Lower leg skin (tissue), 3 donors: Measurements from ENCODE around the gene PRELID2.

Source experiments
- POLR2A ChIP-seq, 2 donors: fragments of 450-650 bp; IDR thresholded peaks; one replicate each; pipeline ENCODE4 v1.6.1; 2016 to 2017; ENCODE audit warnings: antibody characterized with exemption in 2 of 2, mild to moderate bottlenecking in 1 of 2, moderate library complexity in 1 of 2
- TF ChIP-seq, protein P1 (sequence below), 3 donors: fragments of 450-650 bp; IDR thresholded peaks; one replicate each; pipeline ENCODE4 v1.5.1; 2016; ENCODE audit warnings: antibody characterized with exemption in 3 of 3, mild to moderate bottlenecking in 3 of 3, moderate library complexity in 2 of 3

DNA sequence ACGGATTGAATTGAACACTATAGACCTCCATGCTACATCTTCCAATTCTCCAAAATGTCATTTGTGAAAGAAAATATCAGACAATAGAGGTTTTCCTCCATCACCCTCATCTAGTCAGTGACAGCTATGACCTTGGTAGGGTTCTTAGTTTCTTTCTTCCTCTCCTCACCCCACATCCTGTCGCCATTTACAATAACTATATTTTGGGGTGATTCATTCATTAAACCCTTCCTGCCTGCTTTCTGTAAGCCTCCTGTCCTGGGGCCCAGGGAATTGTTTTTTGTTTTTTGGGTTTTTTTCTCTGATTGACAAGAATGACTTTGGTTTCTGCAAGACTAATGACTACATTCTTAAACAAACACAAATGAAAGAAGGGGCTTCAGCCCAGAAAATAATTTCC is 82.6 kb downstream of the PRELID2 start:
- TF ChIP-seq, protein P1, sequence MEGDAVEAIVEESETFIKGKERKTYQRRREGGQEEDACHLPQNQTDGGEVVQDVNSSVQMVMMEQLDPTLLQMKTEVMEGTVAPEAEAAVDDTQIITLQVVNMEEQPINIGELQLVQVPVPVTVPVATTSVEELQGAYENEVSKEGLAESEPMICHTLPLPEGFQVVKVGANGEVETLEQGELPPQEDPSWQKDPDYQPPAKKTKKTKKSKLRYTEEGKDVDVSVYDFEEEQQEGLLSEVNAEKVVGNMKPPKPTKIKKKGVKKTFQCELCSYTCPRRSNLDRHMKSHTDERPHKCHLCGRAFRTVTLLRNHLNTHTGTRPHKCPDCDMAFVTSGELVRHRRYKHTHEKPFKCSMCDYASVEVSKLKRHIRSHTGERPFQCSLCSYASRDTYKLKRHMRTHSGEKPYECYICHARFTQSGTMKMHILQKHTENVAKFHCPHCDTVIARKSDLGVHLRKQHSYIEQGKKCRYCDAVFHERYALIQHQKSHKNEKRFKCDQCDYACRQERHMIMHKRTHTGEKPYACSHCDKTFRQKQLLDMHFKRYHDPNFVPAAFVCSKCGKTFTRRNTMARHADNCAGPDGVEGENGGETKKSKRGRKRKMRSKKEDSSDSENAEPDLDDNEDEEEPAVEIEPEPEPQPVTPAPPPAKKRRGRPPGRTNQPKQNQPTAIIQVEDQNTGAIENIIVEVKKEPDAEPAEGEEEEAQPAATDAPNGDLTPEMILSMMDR (IDR thresholded peaks at IDR 0.05), result no peak
- no peak for TF ChIP-seq POLR2A (IDR thresholded peaks at IDR 0.05)
